Measurements from ENCODE around the gene DENND2D. TPM values are rescaled to one million over a fixed set of nuclear protein-coding genes. Genes with fewer than 3 reads are reported as not detected.

DENND2D gene
- total and polyA plus RNA-seq, 10 of the 15 experiments (the other 5 are each of a cell fraction or from before 2014, with no cell fraction given) = 149 to 375 (median 172) TPM

- no peak for TF ChIP-seq ZNF592 (IDR thresholded peaks at IDR 0.05)
- TF ChIP-seq NFXL1 (IDR thresholded peaks at IDR 0.05; ENCODE audit: borderline replicate concordance) = no peak
Measured at GRCh38 chr1:111211921-111212320, 11.5 kb upstream of the DENND2D start (continued).

- no peak for DNase-seq (ENCODE audit: low read depth, low spot score)
- H3K9me3 ChIP-seq (replicated peaks; ENCODE audit: control insufficient read depth, insufficient read depth, low read length) = no peaks in the 10 kb centered on the region
- H3K36me3 ChIP-seq (ENCODE audit: control insufficient read depth in 2 of 2, insufficient read depth in 2 of 2, low read length in 1 of 2) = no peaks in the 10 kb centered on the region
- H3K9ac ChIP-seq (ENCODE audit: control insufficient read depth, insufficient read depth, low read length) = no peak overlapping the region
- RAD21 ChIA-PET (ENCODE audit: unreplicated experiment) = interaction anchor here (0.7 kb wide), 1 partner anchor 62 kb away, joined by 3 read pairs; no protein-coding TSS in a partner anchor
- no peak overlapping the region for H3K4me2 ChIP-seq (ENCODE audit: control insufficient read depth, insufficient read depth)
- TF ChIP-seq TARDBP (IDR thresholded peaks at IDR 0.05; ENCODE audit: borderline replicate concordance) (no peak), DPF2 (IDR thresholded peaks at IDR 0.05) (no peak), IKZF1 (conservative IDR thresholded peaks at IDR 0.05) (no peak)
- CTCF ChIA-PET = interaction anchor here (1.0 kb wide), 1 partner anchor 14 kb away, joined by 4 read pairs; no protein-coding TSS in a partner anchor
- no peak overlapping the region for H3K27ac ChIP-seq (ENCODE audit: control insufficient read depth, insufficient read depth)
- BruUV-seq (replicated peaks) = no TSS peak
- H3K4me3 ChIP-seq = no peak overlapping the region
- no peaks in the 10 kb centered on the region for H4K20me1 ChIP-seq (ENCODE audit: control insufficient read depth, insufficient read depth)
- POLR2A ChIA-PET = interaction anchor here (1.0 kb wide), 1 partner anchor 11 kb away, joined by 4 read pairs; no protein-coding TSS in a partner anchor
- SMC1A ChIA-PET (ENCODE audit: uncharacterized antibody, unreplicated experiment) = interaction anchor here (0.8 to 4.6 kb wide), 3 partner anchors 9 to 18 kb away, joined by 3 to 57 read pairs (median 3); no protein-coding TSS in a partner anchor
- H3K4me1 ChIP-seq (ENCODE audit: control insufficient read depth, insufficient read depth, low read length) = peaks cover 39% of the 10 kb centered on the region
- no peak overlapping the region for H2AFZ ChIP-seq (ENCODE audit: control insufficient read depth, low read depth, low read length)
- ATAC-seq = no peak
- H3K79me2 ChIP-seq (ENCODE audit: control insufficient read depth, insufficient read depth, low read length) = peaks cover 11% of the 10 kb centered on the region
- no peaks in the 10 kb centered on the region for H3K27me3 ChIP-seq (replicated peaks in 1 of 2; ENCODE audit: control insufficient read depth in 2 of 2, insufficient read depth in 2 of 2, low read length in 1 of 2)
- in situ Hi-C loops (cut with MboI) = no loop called here
- intact Hi-C loops (cut with micrococcal nuclease; ENCODE audit: unreplicated experiment) = no loop called here
- 98% methylated on average over 4 of the region's 4 CpGs for WGBS (ENCODE audit: insufficient coverage, insufficient replicate concordance, low lambda C conversion rate, missing lambda C conversion rate)
- no peak for FAIRE-seq
Measured at GRCh38 chr1:111209622-111210021, 9.2 kb upstream of the DENND2D start.
